GM12878 (cell line): ENCODE results near the gene TNFRSF8. TPM values are rescaled to one million over a fixed set of nuclear protein-coding genes. Genes with fewer than 3 reads are reported as not detected.

Experiments
- ATAC-seq: fragments of 200-7000 bp; cut with Tn5 transposase; 3 replicates; pipeline ENCODE4 v1.9.1; 2020; ENCODE audit warnings: mild to moderate bottlenecking, moderate library complexity
- BruUV-seq: library from RNA; stranded (reverse); fragments of 400-500 nt; replicated peaks from 2 replicates; lab custom pipeline; 2021; lab: Mats Ljungman, UMichigan
- CTCF ChIA-PET: fragments of 300-600 bp; sonication (Branson Sonifier 250); formaldehyde crosslinking; extraction: SDS; loops from one replicate; lab custom pipeline; 2021; ENCODE audit warnings: inconsistent platforms; lab: Yijun Ruan, JAX
- POLR2A ChIA-PET: fragments of 350-600 bp; formaldehyde crosslinking; extraction: SDS; loops from one replicate; lab custom pipeline; 2021; ENCODE audit warnings: inconsistent platforms; lab: Charles Lee
- RAD21 ChIA-PET: fragments of 300-600 bp; sonication (Branson Sonifier 250); formaldehyde crosslinking; loops from one replicate; lab custom pipeline; 2023; ENCODE audit warnings: antibody characterized with exemption; ENCODE audit not compliant: unreplicated experiment; lab: Charles Lee
- SMC1A ChIA-PET: fragments of 300-600 bp; sonication (Branson Sonifier 250); formaldehyde crosslinking; loops from one replicate; lab custom pipeline; 2023; ENCODE audit not compliant: unreplicated experiment, uncharacterized antibody; lab: Charles Lee
- DNase-seq: peaks from one replicate; pipeline ENCODE4 v3.0.0-alpha.2; 2011; ENCODE audit warnings: low read depth, low spot score
- FAIRE-seq: peaks from 3 replicates; lab custom pipeline; 2011; peaks lifted over from hg19 to GRCh38; lab: Jason Lieb, UNC
- H2AFZ ChIP-seq: 2 replicates; pipeline ENCODE4 v1.6.0; 2011; ENCODE audit warnings: low read depth, low read length, control low read depth; ENCODE audit not compliant: control insufficient read depth
- H3K27ac ChIP-seq: 2 replicates; pipeline ENCODE4 v1.5.1; 2011; ENCODE audit warnings: control low read depth; ENCODE audit not compliant: control insufficient read depth, insufficient read depth
- H3K27me3 ChIP-seq, 2 experiments: replicated peaks in 1 of 2; 2 replicates each; pipeline versions ENCODE4 v1.6.0 to v1.6.1; 2011; ENCODE audit warnings: low read length in 1 of 2; ENCODE audit not compliant: control insufficient read depth in 2 of 2, insufficient read depth in 2 of 2
- H3K36me3 ChIP-seq, 2 experiments: 2 replicates each; pipeline ENCODE4 v1.5.1; 2011; ENCODE audit warnings: low read length in 1 of 2; ENCODE audit not compliant: control insufficient read depth in 2 of 2, insufficient read depth in 2 of 2
- H3K4me1 ChIP-seq: 2 replicates; pipeline ENCODE4 v1.6.1; 2011; ENCODE audit warnings: mild to moderate bottlenecking, low read length, moderate library complexity, mixed read lengths; ENCODE audit not compliant: control insufficient read depth, insufficient read depth
- H3K4me2 ChIP-seq: 2 replicates; pipeline ENCODE4 v1.6.0; 2011; ENCODE audit warnings: control low read depth; ENCODE audit not compliant: control insufficient read depth, insufficient read depth
- H3K4me3 ChIP-seq: fragments of 200-600 bp; sonication (generic); 2 replicates; pipeline ENCODE4 v1.5.1; 2016
- H3K79me2 ChIP-seq: 2 replicates; pipeline ENCODE4 v1.6.0; 2011; ENCODE audit warnings: low read length; ENCODE audit not compliant: control insufficient read depth, insufficient read depth
- H3K9ac ChIP-seq: 2 replicates; pipeline ENCODE4 v1.8.0; 2011; ENCODE audit warnings: low read length, control low read depth, mixed read lengths; ENCODE audit not compliant: control insufficient read depth, insufficient read depth
- H3K9me3 ChIP-seq: replicated peaks from 3 replicates; pipeline ENCODE4 v1.5.1; 2011; ENCODE audit warnings: mild to moderate bottlenecking, low read length; ENCODE audit not compliant: control insufficient read depth, insufficient read depth
- H4K20me1 ChIP-seq: 2 replicates; pipeline ENCODE4 v1.6.0; 2011; ENCODE audit not compliant: control insufficient read depth, insufficient read depth
- BRCA1 ChIP-seq: IDR thresholded peaks from 2 replicates; pipeline ENCODE4 v1.6.1; 2011; ENCODE audit warnings: low read depth, low read length, improper control_type of control experiment
- E2F4 ChIP-seq: IDR thresholded peaks from 2 replicates; pipeline ENCODE4 v1.6.1; 2012; ENCODE audit warnings: low read depth, low read length, improper control_type of control experiment
- ETV6 ChIP-seq, 2 experiments: fragments of 450-650 bp in 1 of 2; IDR thresholded peaks in 1 of 2; conservative IDR thresholded peaks in 1 of 2; 2 replicates each; pipeline ENCODE4 v1.6.1; 2014; ENCODE audit warnings: antibody characterized with exemption in 1 of 2, borderline replicate concordance in 1 of 2, low read depth in 1 of 2, mild to moderate bottlenecking in 1 of 2, moderate library complexity in 1 of 2
- HDGF ChIP-seq: fragments of 450-650 bp; IDR thresholded peaks from 2 replicates; pipeline ENCODE4 v1.6.1; 2016; ENCODE audit warnings: antibody characterized with exemption
- IKZF1 ChIP-seq: fragments of 450-650 bp; conservative IDR thresholded peaks from 2 replicates; pipeline ENCODE4 v1.6.1; 2017; ENCODE audit warnings: antibody characterized with exemption, mild to moderate bottlenecking
- MEF2B ChIP-seq: fragments of 450-650 bp; IDR thresholded peaks from 2 replicates; pipeline ENCODE4 v1.6.1; 2018; ENCODE audit warnings: mild to moderate bottlenecking, moderate library complexity; ENCODE audit not compliant: partially characterized antibody, poor library complexity, severe bottlenecking
- NFYB ChIP-seq: IDR thresholded peaks from 2 replicates; pipeline ENCODE4 v1.6.1; 2011; ENCODE audit warnings: low read depth, mild to moderate bottlenecking, low read length, improper control_type of control experiment, moderate library complexity; ENCODE audit not compliant: insufficient read depth
- NR2C2 ChIP-seq: IDR thresholded peaks from 2 replicates; pipeline ENCODE4 v1.6.1; 2011; ENCODE audit warnings: borderline replicate concordance, low read depth; ENCODE audit not compliant: control insufficient read depth, insufficient read length
- RBBP5 ChIP-seq: fragments of 200-600 bp; sonication (generic); conservative IDR thresholded peaks from 2 replicates; pipeline ENCODE4 v1.6.1; 2016
- RELA ChIP-seq: fragments of 450-650 bp; IDR thresholded peaks from 2 replicates; pipeline ENCODE4 v1.8.0; 2014; ENCODE audit warnings: borderline replicate concordance; ENCODE audit not compliant: partially characterized antibody
- SMAD5 ChIP-seq: IDR thresholded peaks from 2 replicates; pipeline ENCODE4 v1.6.1; 2016; ENCODE audit warnings: antibody characterized with exemption, low read depth
- SPI1 ChIP-seq: IDR thresholded peaks from 2 replicates; pipeline ENCODE4 v1.6.1; 2011; ENCODE audit warnings: low read depth, mild to moderate bottlenecking, low read length, moderate library complexity, borderline replicate concordance; ENCODE audit not compliant: insufficient read depth
- SRF ChIP-seq, 2 experiments: IDR thresholded peaks; 2 replicates each; pipeline ENCODE4 v1.6.1; 2011; ENCODE audit warnings: low read depth in 2 of 2, low read length in 2 of 2, mild to moderate bottlenecking in 1 of 2, moderate library complexity in 1 of 2
- ZBED1 ChIP-seq: IDR thresholded peaks from 2 replicates; pipeline ENCODE4 v1.6.1; 2016; ENCODE audit warnings: borderline replicate concordance
- ZNF207 ChIP-seq: fragments of 450-650 bp; IDR thresholded peaks from 2 replicates; pipeline ENCODE4 v1.6.1; 2014; ENCODE audit warnings: antibody characterized with exemption, mild to moderate bottlenecking, borderline replicate concordance
- ZNF24 ChIP-seq: fragments of 450-650 bp; IDR thresholded peaks from 2 replicates; pipeline ENCODE4 v1.6.1; 2017; ENCODE audit warnings: antibody characterized with exemption, mild to moderate bottlenecking
- WGBS: methylation state at CpG from one replicate; pipeline ENCODE4 v1.1.6; 2016; ENCODE audit warnings: low lambda C conversion rate; ENCODE audit not compliant: insufficient replicate concordance, insufficient coverage; ENCODE audit errors: missing lambda C conversion rate; 5-methylcytosine and 5-hydroxymethylcytosine counted together
- in situ Hi-C: fragments of 300-500 bp; cut with MboI; formaldehyde crosslinking; loops from 9 replicates; pipeline ENCODE4 v1.14.3; 2018; ENCODE audit warnings: mixed read lengths
- intact Hi-C: fragments of 100-400 bp; cut with micrococcal nuclease; formaldehyde crosslinking; loops from one replicate; pipeline ENCODE4 v1.14.2; 2022; ENCODE audit not compliant: unreplicated experiment
- polyA plus RNA-seq, 11 experiments: library from polyadenylated mRNA; depleted of rRNA in 4 of 11; unstranded in 6 of 11; stranded (reverse) in 5 of 11; fragments of >200 nt; fragmentation: Nextera tagmentation in 4 of 11; fragmentation: Illumina TruSeq in 1 of 11; extraction: Ambion mirVana in 4 of 11; extraction: Trizol in 1 of 11; gene quantifications; 1 replicate in 1 of 11; 2 replicates in 10 of 11; pipeline versions ENCODE4 v1.2.1 to v1.2.3, GENCODE V29; 2011 to 2016; ENCODE audit warnings: inconsistent platforms in 2 of 11, missing spikeins in 2 of 11, low read depth in 1 of 11
- total RNA-seq, 4 experiments: library from RNA; depleted of rRNA in 3 of 4; stranded (reverse); fragments of >200 nt in 3 of 4; fragmentation: Illumina TruSeq in 1 of 4; extraction: Trizol in 1 of 4; gene quantifications; 2 replicates each; pipeline versions ENCODE4 v1.2.1 to v1.2.3, GENCODE V29; 2013 to 2021

TNFRSF8 gene
- total and polyA plus RNA-seq, 10 of the 15 experiments (the other 5 are each of a cell fraction or from before 2014, with no cell fraction given), result 9.8 to 114 (median 58.8) TPM

- no peak for TF ChIP-seq SMAD5
- TF ChIP-seq SPI1, result peak; percentile 68
- TF ChIP-seq IKZF1, result peak; percentile 74
Observed at GRCh38 chr1:12184008-12184681, 121.0 kb downstream of the TNFRSF8 start (continued).

GRCh38 chr1:12185036-12185917 is 122.2 kb downstream of the TNFRSF8 start:
- Histone ChIP-seq H3K36me3 (peaks cover 15 to 19% of the 10 kb centered on the region in 2 experiments), H4K20me1 (peaks cover 11% of the 10 kb centered on the region; the same call in 1 of the 2 replicates), H3K9ac (no peak overlapping the region), H3K27ac (no peak overlapping the region), H2AFZ (no peak overlapping the region), H3K27me3 (no peaks in the 10 kb centered on the region), H3K79me2 (peaks cover 38% of the 10 kb centered on the region), H3K4me1 (peaks cover 16% of the 10 kb centered on the region), H3K4me2 (no peak overlapping the region), H3K4me3 (no peak overlapping the region), H3K9me3 (no peaks in the 10 kb centered on the region)
- TF ChIP-seq RELA (no peak), RBBP5 (no peak), BRCA1 (no peak), ZNF24 (no peak), NR2C2 (no peak), MEF2B (no peak), SRF (IDR thresholded peaks at IDR 0.05; ENCODE audit: low read depth in 2 of 2, low read length in 2 of 2) (no peak), ZBED1 (no peak), ZNF207 (no peak), ETV6 (conservative IDR thresholded peaks at IDR 0.05 in 1 of 2, IDR thresholded peaks at IDR 0.05 in 1 of 2; ENCODE audit: borderline replicate concordance in 1 of 2, low read depth in 1 of 2) (no peak), E2F4 (no peak), NFYB (no peak), HDGF (no peak)
- ChIA-PET SMC1A (interaction anchor here (0.8 to 1.2 kb wide), 4 partner anchors 12 to 55 kb away, joined by 3 to 4 read pairs (median 3); no protein-coding TSS in a partner anchor), RAD21 (interaction anchor here (1.6 kb wide), 1 partner anchor 60 kb away, joined by 4 read pairs; no protein-coding TSS in a partner anchor), CTCF (interaction anchor here (0.8 kb wide), 1 partner anchor 40 kb away, joined by 5 read pairs; no protein-coding TSS in a partner anchor), POLR2A (interaction anchor here (0.9 kb wide), 1 partner anchor 62 kb away, joined by 3 read pairs; no protein-coding TSS in a partner anchor)
- intact Hi-C loops (no loop called here), in situ Hi-C loops (no loop called here)
- ATAC-seq (no peak), FAIRE-seq (no peak), DNase-seq (no peak)
- no TSS peak for BruUV-seq
- WGBS, result 87% methylated on average over 19 of the region's 19 CpGs
